ENCODE results near the gene COA5. TPM values are rescaled to one million over a fixed set of nuclear protein-coding genes. Genes with fewer than 3 reads are reported as not detected.

Gene COA5
- total RNA-seq, 1 experiment from 2014 or later: 18.6 TPM

DNA sequence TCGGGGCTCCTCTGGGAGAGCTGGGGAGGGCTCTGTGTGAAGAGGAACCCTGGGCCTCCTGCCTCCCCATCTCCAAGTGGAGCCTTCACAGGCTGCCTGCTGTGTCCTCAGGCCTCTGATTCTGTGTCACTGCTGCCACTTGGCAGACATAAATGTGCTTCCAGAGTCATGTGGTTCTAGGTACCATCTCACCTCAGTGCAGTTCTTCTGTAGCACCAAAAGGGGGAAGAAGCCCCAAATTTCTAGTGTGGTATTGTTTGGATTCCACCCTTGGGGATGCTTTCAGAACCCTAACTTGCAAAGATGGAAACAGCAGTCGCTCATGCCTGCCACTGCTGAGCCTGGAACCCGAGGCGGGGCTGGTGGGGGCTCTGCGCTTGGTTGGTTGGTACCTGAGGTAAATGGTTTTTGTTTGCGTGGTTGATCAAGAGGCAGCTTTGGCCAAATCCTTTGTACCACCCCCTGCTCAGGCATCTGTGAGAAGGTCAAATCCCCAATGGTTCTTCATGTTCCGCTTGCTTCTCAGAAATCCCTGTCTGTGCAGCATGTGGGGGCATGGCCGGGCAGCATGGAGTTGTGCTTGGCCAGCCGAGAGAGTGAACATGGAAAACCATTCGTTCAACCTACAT lies 27.5 kb downstream of the COA5 start:
- Histone ChIP-seq H4K20me1 (ENCODE audit: insufficient read depth) (no peaks in the 10 kb centered on the region), H2AFZ (ENCODE audit: low read depth, low read length, poor library complexity, severe bottlenecking) (no peak overlapping the region), H3K4me3 (replicated peaks in 1 of 2; ENCODE audit: low read depth in 1 of 2, low read length in 2 of 2) (no peak overlapping the region), H3K9me3 (ENCODE audit: control insufficient read depth in 1 of 2, insufficient read depth in 1 of 2, low read depth in 1 of 2, low read length in 2 of 2) (no peaks in the 10 kb centered on the region), H3K27ac (ENCODE audit: low read depth, low read length) (no peak overlapping the region), H3K9ac (ENCODE audit: low read length) (no peak overlapping the region), H3K4me1 (ENCODE audit: control insufficient read depth in 1 of 2, insufficient read depth in 2 of 2, low read length in 2 of 2) (no peaks in the 10 kb centered on the region), H3K36me3 (ENCODE audit: control insufficient read depth in 1 of 2, insufficient read depth in 2 of 2, low read length in 2 of 2) (no peaks in the 10 kb centered on the region), H3K4me2 (ENCODE audit: low read length) (no peak overlapping the region), H3K79me2 (ENCODE audit: insufficient read depth, low read length) (no peaks in the 10 kb centered on the region), H3K27me3 (ENCODE audit: insufficient read depth, low read length) (no peaks in the 10 kb centered on the region), H3K9me2 (ENCODE audit: insufficient read depth) (no peaks in the 10 kb centered on the region)
- ChIA-PET CTCF (no interaction called here), RAD21 (ENCODE audit: low non-redundant PET in 1 of 2, low total read pairs in 2 of 2, uncharacterized antibody in 2 of 2, unreplicated experiment in 2 of 2) (no interaction called here), POLR2A (no interaction called here)
- DNase-seq (ENCODE audit: low read depth, low spot score) (no peak), ATAC-seq (0 out of 2 replicates have a peak, but pooled peaks have one; percentile 27)
- no peak for TF ChIP-seq ELF1 (IDR thresholded peaks at IDR 0.05; ENCODE audit: borderline replicate concordance, low read depth)
- TF ChIP-seq, protein P1, sequence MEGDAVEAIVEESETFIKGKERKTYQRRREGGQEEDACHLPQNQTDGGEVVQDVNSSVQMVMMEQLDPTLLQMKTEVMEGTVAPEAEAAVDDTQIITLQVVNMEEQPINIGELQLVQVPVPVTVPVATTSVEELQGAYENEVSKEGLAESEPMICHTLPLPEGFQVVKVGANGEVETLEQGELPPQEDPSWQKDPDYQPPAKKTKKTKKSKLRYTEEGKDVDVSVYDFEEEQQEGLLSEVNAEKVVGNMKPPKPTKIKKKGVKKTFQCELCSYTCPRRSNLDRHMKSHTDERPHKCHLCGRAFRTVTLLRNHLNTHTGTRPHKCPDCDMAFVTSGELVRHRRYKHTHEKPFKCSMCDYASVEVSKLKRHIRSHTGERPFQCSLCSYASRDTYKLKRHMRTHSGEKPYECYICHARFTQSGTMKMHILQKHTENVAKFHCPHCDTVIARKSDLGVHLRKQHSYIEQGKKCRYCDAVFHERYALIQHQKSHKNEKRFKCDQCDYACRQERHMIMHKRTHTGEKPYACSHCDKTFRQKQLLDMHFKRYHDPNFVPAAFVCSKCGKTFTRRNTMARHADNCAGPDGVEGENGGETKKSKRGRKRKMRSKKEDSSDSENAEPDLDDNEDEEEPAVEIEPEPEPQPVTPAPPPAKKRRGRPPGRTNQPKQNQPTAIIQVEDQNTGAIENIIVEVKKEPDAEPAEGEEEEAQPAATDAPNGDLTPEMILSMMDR (IDR thresholded peaks at IDR 0.05 in 2 of 3, conservative IDR thresholded peaks at IDR 0.05 in 1 of 3; ENCODE audit: borderline replicate concordance in 1 of 3, insufficient read depth in 1 of 3, low read depth in 2 of 3, low read length in 2 of 3): 0 out of 6 replicates have a peak, but pooled peaks of 1 of the 3 experiments have one; percentile 9
- BruUV-seq (replicated peaks): no TSS peak
- intact Hi-C loops (cut with micrococcal nuclease): no loop called here

GRCh38 chr2:98579926-98580325 lies 28.4 kb downstream of the COA5 start:
- Histone ChIP-seq H3K4me3 (replicated peaks in 1 of 2; ENCODE audit: low read depth in 1 of 2, low read length in 2 of 2) (no peak overlapping the region), H3K79me2 (ENCODE audit: insufficient read depth, low read length) (no peaks in the 10 kb centered on the region), H2AFZ (ENCODE audit: low read depth, low read length, poor library complexity, severe bottlenecking) (no peak overlapping the region), H3K36me3 (ENCODE audit: control insufficient read depth in 1 of 2, insufficient read depth in 2 of 2, low read length in 2 of 2) (no peaks in the 10 kb centered on the region), H4K20me1 (ENCODE audit: insufficient read depth) (no peaks in the 10 kb centered on the region), H3K9me2 (ENCODE audit: insufficient read depth) (no peaks in the 10 kb centered on the region), H3K27me3 (ENCODE audit: insufficient read depth, low read length) (no peaks in the 10 kb centered on the region), H3K4me1 (ENCODE audit: control insufficient read depth in 1 of 2, insufficient read depth in 2 of 2, low read length in 2 of 2) (no peaks in the 10 kb centered on the region), H3K9me3 (ENCODE audit: control insufficient read depth in 1 of 2, insufficient read depth in 1 of 2, low read depth in 1 of 2, low read length in 2 of 2) (no peaks in the 10 kb centered on the region), H3K27ac (ENCODE audit: low read depth, low read length) (no peak overlapping the region), H3K9ac (ENCODE audit: low read length) (no peak overlapping the region), H3K4me2 (ENCODE audit: low read length) (no peak overlapping the region)
- RAD21 ChIA-PET (ENCODE audit: low non-redundant PET in 1 of 2, low total read pairs in 2 of 2, uncharacterized antibody in 2 of 2, unreplicated experiment in 2 of 2): no interaction called here
- ATAC-seq: no peak
- no peak for DNase-seq (ENCODE audit: low read depth, low spot score)
- no TSS peak for BruUV-seq (replicated peaks)
- intact Hi-C loops (cut with micrococcal nuclease): loop anchor here (1.0 kb wide), 1 partner anchor 42 kb away; no protein-coding TSS in a partner anchor
- TF ChIP-seq, protein P1 (IDR thresholded peaks at IDR 0.05 in 2 of 3, conservative IDR thresholded peaks at IDR 0.05 in 1 of 3; ENCODE audit: borderline replicate concordance in 1 of 3, insufficient read depth in 1 of 3, low read depth in 2 of 3, low read length in 2 of 3): no peak
- TF ChIP-seq SP1 (IDR thresholded peaks at IDR 0.05; ENCODE audit: low read depth) (no peak), EGR1 (IDR thresholded peaks at IDR 0.05; ENCODE audit: low read depth) (no peak), EZH2phosphoT487 (IDR thresholded peaks at IDR 0.05; ENCODE audit: borderline replicate concordance) (no peak), POLR2AphosphoS5 (IDR thresholded peaks at IDR 0.05; ENCODE audit: low read depth, low read length) (no peak), SIN3A (IDR thresholded peaks at IDR 0.05; ENCODE audit: low read depth) (no peak), ZNF274 (IDR thresholded peaks at IDR 0.05; ENCODE audit: low read depth, low read length) (no peak), TCF7L2 (IDR thresholded peaks at IDR 0.05; ENCODE audit: borderline replicate concordance, extremely low read depth, insufficient read depth, insufficient read length) (no peak), ELF1 (IDR thresholded peaks at IDR 0.05; ENCODE audit: borderline replicate concordance, low read depth) (no peak), ATF3 (IDR thresholded peaks at IDR 0.05) (no peak)
- CTCF ChIA-PET: no interaction called here
- POLR2A ChIA-PET: no interaction called here

All from HCT116 (cell line).